ENCODE data around the gene SAP130.
"Not testable (repeated sequence)": the region's sequence is repeated elsewhere in the genome, so short reads cannot be mapped to it uniquely, and the experiment has no call there.

Gene SAP130

GRCh38 chr2:127954857-127955256 lies 73.0 kb downstream of the SAP130 start:
- no peak for FAIRE-seq
- no peak for DNase-seq (ENCODE audit: insufficient read length, low spot score)

- no peak for DNase-seq (ENCODE audit: insufficient read length, low spot score)
- no peak for FAIRE-seq
Measured at GRCh38 chr2:127953849-127954248, 74.0 kb downstream of the SAP130 start.

GRCh38 chr2:127953128-127953718 lies 74.6 kb downstream of the SAP130 start:
- no peak for FAIRE-seq
- DNase-seq (ENCODE audit: insufficient read length, low spot score) = no peak

- no peak for DNase-seq (ENCODE audit: insufficient read length, low spot score)
- no peak for FAIRE-seq
Measured at GRCh38 chr2:127951026-127951425, 76.8 kb downstream of the SAP130 start.

GRCh38 chr2:127950264-127950663 lies 77.6 kb downstream of the SAP130 start:
- no peak for FAIRE-seq
- no peak for DNase-seq (ENCODE audit: insufficient read length, low spot score)

- no peak for DNase-seq (ENCODE audit: insufficient read length, low spot score)
- FAIRE-seq = no peak
Measured at GRCh38 chr2:127945281-127945680, 82.6 kb downstream of the SAP130 start.

GRCh38 chr2:127943186-127943585 lies 84.7 kb downstream of the SAP130 start:
- no peak for FAIRE-seq
- DNase-seq (ENCODE audit: insufficient read length, low spot score) = no peak

GRCh38 chr2:127942002-127942401 lies 85.9 kb downstream of the SAP130 start:
- no peak for DNase-seq (ENCODE audit: insufficient read length, low spot score)
- FAIRE-seq = no peak

GRCh38 chr2:127941461-127941860 lies 86.4 kb downstream of the SAP130 start:
- no peak for FAIRE-seq
- DNase-seq (ENCODE audit: insufficient read length, low spot score) = no peak

GRCh38 chr2:127940641-127941040 lies 87.2 kb downstream of the SAP130 start:
- no peak for DNase-seq (ENCODE audit: insufficient read length, low spot score)
- FAIRE-seq = no peak

- DNase-seq (ENCODE audit: insufficient read length, low spot score) (no peak), FAIRE-seq (no peak)
Measured at GRCh38 chr2:127935337-127935736, 92.5 kb downstream of the SAP130 start.

- DNase-seq (ENCODE audit: insufficient read length, low spot score) = peak; percentile 50
- peak; percentile 55 for FAIRE-seq
Measured at GRCh38 chr2:127932199-127932876, 95.5 kb downstream of the SAP130 start.

GRCh38 chr2:127929449-127929848 lies 98.4 kb downstream of the SAP130 start:
- FAIRE-seq = no peak

GRCh38 chr2:127927384-127927783 lies 100.5 kb downstream of the SAP130 start:
- FAIRE-seq = no peak
- DNase-seq (ENCODE audit: insufficient read length, low spot score) = no peak

More at GRCh38 chr2:127929449-127929848, 98.4 kb downstream of the SAP130 start:
- no peak for DNase-seq (ENCODE audit: insufficient read length, low spot score)

GRCh38 chr2:127917916-127918315 lies 109.9 kb downstream of the SAP130 start:
- no peak for FAIRE-seq
- no peak for DNase-seq (ENCODE audit: insufficient read length, low spot score)

GRCh38 chr2:127913808-127914457 lies 113.9 kb downstream of the SAP130 start:
- DNase-seq (ENCODE audit: insufficient read length, low spot score) = no peak
- no peak for FAIRE-seq

- FAIRE-seq (no peak), DNase-seq (ENCODE audit: insufficient read length, low spot score) (no peak)
Measured at GRCh38 chr2:127911737-127912136, 116.1 kb downstream of the SAP130 start.

GRCh38 chr2:127910415-127910814 lies 117.4 kb downstream of the SAP130 start:
- DNase-seq (ENCODE audit: insufficient read length, low spot score) = no peak

GRCh38 chr2:127909019-127909418 lies 118.8 kb downstream of the SAP130 start:
- DNase-seq (ENCODE audit: insufficient read length, low spot score) (no peak), FAIRE-seq (no peak)

More at GRCh38 chr2:127910415-127910814, 117.4 kb downstream of the SAP130 start:
- no peak for FAIRE-seq

- not testable (repeated sequence) for FAIRE-seq; DNase-seq (ENCODE audit: insufficient read length, low spot score)
Measured at GRCh38 chr2:127907733-127908400, 120.0 kb downstream of the SAP130 start.

- DNase-seq (ENCODE audit: insufficient read length, low spot score) = no peak
- no peak for FAIRE-seq
Measured at GRCh38 chr2:127906206-127906926, 121.5 kb downstream of the SAP130 start.

All from HTR-8/SVneo (cell line).